Inflammatory macrophage (primary cell): Measurements from ENCODE around the gene PIGT.
A peak's percentile ranks its signal among the peaks of the same experiment; 100 is the strongest.

Experiments used
- DNase-seq, 2 donors: peaks; one replicate each; pipeline ENCODE4 v3.0.0-alpha.2; 2020 to 2022
- total RNA-seq, 18 experiments: gene quantifications; one replicate each; lab custom pipeline; 2026; ENCODE audit warnings: mixed read lengths in 6 of 18, inconsistent platforms in 2 of 18; lab: John Stamatoyannopoulos, UW

PIGT gene
- 75.6 to 118 (median 89.6) reads per million in 18 experiments for total RNA-seq

GRCh38 chr20:45415822-45416637 lies at the start of gene PIGT:
PIGT (plus strand) TSS chr20:45416141; CDS start chr20:45416157, 16 bp downstream.
- peak; percentile 84 to 92 for DNase-seq

- DNase-seq: no peak
Observed at GRCh38 chr20:45366192-45366591, 49.7 kb upstream of the PIGT start.

DNA sequence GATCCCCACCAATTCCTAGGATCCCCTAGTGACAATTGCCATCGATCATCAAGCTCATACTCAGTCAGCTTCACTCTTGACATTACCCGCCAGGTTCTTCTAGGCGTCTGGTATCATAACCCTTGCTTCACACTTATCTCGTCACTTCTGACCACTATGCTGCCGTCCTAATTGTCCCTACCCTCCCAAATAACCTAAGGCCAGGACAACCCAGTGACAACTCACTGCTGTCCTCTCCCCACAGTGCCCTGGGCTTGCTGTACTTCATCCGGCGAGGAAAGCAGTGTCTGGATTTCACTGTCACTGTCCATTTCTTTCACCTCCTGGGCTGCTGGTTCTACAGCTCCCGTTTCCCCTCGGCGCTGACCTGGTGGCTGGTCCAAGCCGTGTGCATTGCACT lies 49.3 kb upstream of the PIGT start:
- no peak for DNase-seq

DNA sequence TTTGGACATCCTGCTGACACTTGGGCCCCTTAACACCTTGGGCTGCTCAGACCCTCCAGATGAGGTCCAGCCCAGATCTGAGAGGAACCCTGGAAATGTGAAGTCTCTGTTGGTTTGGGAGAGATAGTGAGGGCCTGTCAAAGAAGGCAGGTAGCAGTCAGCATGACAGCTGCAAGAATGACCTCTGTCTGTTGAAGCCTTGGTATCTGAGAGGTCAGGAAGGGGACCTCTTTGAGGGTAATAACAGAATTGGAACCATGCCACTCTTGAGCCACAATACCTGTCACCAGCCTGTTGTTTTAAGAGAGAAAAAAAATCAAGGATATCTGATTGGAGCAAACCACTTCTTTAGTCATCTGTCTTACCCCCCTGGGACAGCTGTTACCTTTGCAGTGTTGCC lies 48.8 kb upstream of the PIGT start:
- no peak for DNase-seq

- DNase-seq: peak; percentile 88 to 92
Observed at GRCh38 chr20:45368221-45368980, 47.5 kb upstream of the PIGT start.

- DNase-seq: no peak
Observed at GRCh38 chr20:45370571-45371160, 45.3 kb upstream of the PIGT start.

GRCh38 chr20:45372241-45372640 lies 43.7 kb upstream of the PIGT start:
- no peak for DNase-seq

- no peak for DNase-seq
Observed at GRCh38 chr20:45372646-45373352, 43.1 kb upstream of the PIGT start.

DNA sequence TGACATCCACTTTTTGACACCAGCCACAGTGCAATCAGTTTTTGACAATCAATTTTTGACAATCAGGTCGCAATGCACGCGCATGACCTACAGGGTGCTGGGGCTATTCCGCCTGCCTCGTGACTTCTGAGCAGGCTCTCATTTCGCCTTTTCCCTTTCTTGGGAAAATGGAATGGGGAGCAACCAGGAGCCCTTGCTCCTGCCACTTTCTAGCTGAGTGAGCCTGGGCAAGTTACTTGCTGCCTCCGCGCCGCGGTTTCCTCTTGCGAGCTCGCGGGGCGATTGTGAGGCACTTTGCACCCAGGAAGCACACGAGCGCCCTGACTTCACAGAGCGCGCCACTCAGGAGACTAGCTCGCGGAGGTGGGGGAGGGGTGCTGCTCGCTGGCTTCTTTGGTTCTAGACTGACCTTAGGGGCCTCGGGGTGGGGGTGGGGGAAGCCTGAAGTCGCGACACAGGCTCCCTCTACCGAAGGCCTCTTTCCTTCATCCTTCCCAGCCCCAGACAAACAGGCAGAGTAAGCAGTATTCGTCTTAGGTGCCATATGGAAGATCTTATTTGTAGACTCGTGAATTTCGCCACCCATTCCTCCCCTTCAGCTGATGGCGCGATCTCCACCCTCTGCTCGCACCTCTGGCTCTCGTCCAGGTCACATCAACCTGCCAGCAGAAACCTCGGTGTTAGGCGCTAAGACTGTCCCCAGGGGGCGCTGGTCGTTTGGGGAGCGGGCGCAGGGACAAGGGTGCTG lies 42.4 kb upstream of the PIGT start:
- DNase-seq: peak; percentile 80 to 82

GRCh38 chr20:45374101-45374467 lies 41.9 kb upstream of the PIGT start:
- no peak for DNase-seq

- no peak for DNase-seq
Observed at GRCh38 chr20:45374966-45375365, 41.0 kb upstream of the PIGT start.

GRCh38 chr20:45377269-45377668 lies 38.7 kb upstream of the PIGT start:
- no peak for DNase-seq

DNA sequence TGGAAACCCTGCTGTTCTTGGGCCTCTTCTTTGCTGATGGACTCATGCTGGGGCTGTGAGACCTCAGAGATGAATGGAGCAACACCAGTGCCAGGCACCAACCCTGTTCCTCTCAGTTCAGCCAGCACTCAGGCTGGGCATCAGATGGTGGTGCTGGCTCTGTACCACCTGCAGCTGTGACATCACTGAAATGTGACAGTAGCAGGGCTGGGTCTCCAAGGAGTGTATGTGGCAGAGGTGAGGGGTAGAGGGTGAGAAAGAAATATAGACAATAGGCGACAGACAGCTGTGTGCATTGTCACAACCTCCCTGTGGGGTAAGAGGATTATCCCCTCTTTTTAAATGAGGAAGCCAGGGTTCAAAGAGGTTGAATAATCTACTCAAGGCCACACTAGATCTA lies 37.8 kb upstream of the PIGT start, which contains the start of gene TP53TG5:
Gene TP53TG5, minus strand, starts transcription at position 135 of the 400 bp plus-strand sequence. Its CDS starts 89 bp downstream, at position 46.
- DNase-seq: no peak

DNA sequence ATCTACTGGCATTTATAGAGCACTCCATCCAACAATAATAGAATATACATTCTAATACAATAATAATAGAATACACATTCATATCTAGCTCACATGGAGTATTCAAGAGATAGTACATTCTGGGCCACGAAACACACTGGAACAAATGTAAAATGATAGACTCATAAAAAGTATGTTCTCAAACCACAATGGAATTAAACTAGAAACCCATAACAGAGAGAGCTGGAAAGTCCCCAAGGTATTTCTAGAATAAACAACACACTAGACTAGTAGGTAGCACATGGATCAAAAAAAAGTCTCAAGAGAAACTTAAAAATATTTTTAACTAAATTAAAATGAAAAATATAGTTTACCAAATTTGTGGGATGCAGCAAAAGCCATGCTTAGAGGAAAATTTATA lies 28.7 kb upstream of the PIGT start:
- DNase-seq: no peak

DNA sequence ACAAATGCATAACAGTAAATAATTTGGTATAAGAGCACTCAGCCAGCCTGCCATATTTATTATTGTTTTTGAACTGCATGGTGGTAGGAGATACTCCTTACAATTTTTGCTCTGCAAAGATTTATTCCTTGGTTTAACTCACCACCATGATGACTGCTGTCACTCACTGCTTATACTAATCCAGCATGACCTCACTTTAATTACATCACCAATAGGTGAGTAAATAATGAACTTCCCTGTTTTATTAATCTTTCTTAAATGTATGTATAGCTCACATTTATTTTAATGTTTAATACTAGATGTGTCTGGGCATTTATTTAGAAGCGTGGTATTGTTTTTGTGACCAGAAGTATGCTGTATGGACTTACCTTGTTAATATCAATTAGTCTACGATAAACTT lies 25.0 kb upstream of the PIGT start:
- DNase-seq: no peak

- no peak for DNase-seq
Observed at GRCh38 chr20:45391559-45391958, 24.4 kb upstream of the PIGT start.

- DNase-seq: peak in 1 of 2 donors; percentile 16
Observed at GRCh38 chr20:45392733-45393132, 23.2 kb upstream of the PIGT start.

DNA sequence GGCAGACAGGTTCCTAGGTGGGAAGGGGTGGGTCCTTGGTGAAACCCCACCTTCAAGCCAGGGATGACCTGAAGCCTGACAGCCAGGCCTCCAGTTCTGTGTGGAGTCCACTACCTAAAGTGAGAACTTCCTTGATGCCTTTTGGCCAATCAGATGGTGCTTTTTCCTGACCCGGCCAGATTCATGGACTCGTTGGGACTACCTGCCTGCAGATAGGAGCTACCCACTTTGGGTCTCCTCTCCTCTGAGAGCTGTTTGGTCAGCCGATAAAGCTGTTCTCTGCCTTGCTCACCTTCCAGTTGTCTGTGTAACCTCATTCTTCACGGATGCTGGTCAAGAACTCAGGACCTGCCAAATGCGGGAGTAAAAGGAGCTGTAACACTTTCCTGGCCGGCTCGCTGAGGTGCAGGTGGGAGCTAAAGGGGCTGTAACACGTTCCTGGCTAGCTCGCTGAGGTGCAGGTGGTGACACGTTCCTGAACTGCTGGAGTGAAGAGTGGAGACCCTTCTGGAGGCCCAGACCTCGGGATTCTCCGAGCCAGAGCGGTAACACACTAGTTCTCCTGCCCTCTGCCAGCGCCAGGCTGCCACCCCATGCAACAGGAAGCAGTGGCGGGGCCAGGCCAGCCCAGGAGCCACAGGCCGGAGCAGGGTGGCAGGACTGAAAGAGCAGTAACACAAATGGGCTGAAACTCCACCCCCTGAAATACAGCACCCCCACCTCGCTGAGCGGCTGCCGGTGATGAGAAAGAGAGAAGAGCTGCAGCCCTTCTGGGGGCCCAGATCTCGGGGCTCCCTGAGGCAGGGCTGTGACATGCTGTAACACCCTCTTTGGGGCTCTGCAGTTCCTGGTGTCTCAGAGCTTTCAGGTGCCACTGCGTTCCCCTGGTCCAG lies 21.5 kb upstream of the PIGT start:
- DNase-seq: no peak

DNA sequence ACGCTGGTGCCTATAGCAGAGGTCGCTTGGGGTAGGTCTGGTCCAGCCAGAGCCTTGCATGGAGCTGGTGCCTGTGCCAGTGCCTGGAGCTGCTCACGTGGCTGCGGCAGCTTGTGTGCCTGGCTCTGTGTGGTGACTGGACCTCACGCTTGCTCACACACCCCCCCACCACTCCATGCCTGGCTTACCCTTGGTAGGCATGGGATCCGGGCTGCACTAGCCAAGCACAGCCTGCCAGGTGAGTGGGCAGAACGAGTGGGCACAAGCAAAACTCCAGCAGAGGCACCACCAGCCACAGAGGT lies 20.9 kb upstream of the PIGT start:
- DNase-seq: no peak

- DNase-seq: no peak
Observed at GRCh38 chr20:45399018-45399417, 16.9 kb upstream of the PIGT start.
